PC-3 (cell line): ENCODE data around the gene GAGE10. TPM values are rescaled to one million over a fixed set of nuclear protein-coding genes. Genes with fewer than 3 reads are reported as not detected.

Experiments used
- ATAC-seq: fragments of 200-7000 bp; cut with Tn5 transposase; 2 replicates; pipeline ENCODE4 v1.9.1; 2020; ENCODE audit warnings: mild to moderate bottlenecking, moderate library complexity
- Bru-seq: library from RNA; stranded (reverse); fragments of 400-500 nt; gene quantifications from one replicate; lab custom pipeline; 2021; lab: Mats Ljungman, UMichigan
- BruChase-seq, 2 experiments: library from RNA; stranded (reverse); fragments of 400-500 nt; gene quantifications; one replicate each; lab custom pipeline; 2021; lab: Mats Ljungman, UMichigan
- BruUV-seq: library from RNA; stranded (reverse); fragments of 400-500 nt; replicated peaks from 2 replicates; lab custom pipeline; 2021; lab: Mats Ljungman, UMichigan
- CTCF ChIA-PET: fragments of 300-600 bp; sonication (Branson Sonifier 250); formaldehyde crosslinking; loops from one replicate; lab custom pipeline; 2022; ENCODE audit warnings: antibody characterized with exemption; lab: Charles Lee
- POLR2A ChIA-PET: fragments of 300-600 bp; sonication (Branson Sonifier 250); formaldehyde crosslinking; loops from one replicate; lab custom pipeline; 2022; ENCODE audit warnings: antibody characterized with exemption; ENCODE audit not compliant: unreplicated experiment; lab: Charles Lee
- DNase-seq: peaks from one replicate; pipeline ENCODE4 v3.0.0-alpha.2; 2015
- H2AFZ ChIP-seq: fragments of 300-600 bp; sonication (generic); 2 replicates; pipeline ENCODE4 v1.6.0; 2016; ENCODE audit warnings: antibody characterized with exemption, low read length
- H3F3A ChIP-seq: fragments of 300-600 bp; sonication (generic); one replicate; pipeline ENCODE4 v1.6.0; 2017; ENCODE audit warnings: antibody characterized with exemption, low read length, control low read depth, mild to moderate bottlenecking; ENCODE audit not compliant: unreplicated experiment
- H3K27ac ChIP-seq: fragments of 300-600 bp; sonication (generic); 2 replicates; pipeline ENCODE4 v1.5.1; 2016; ENCODE audit warnings: mild to moderate bottlenecking, low read length
- H3K27me3 ChIP-seq: fragments of 300-600 bp; sonication (generic); 2 replicates; pipeline ENCODE4 v1.6.1; 2016; ENCODE audit warnings: low read length, mixed read lengths
- H3K36me3 ChIP-seq: fragments of 300-600 bp; sonication (generic); 2 replicates; pipeline ENCODE4 v1.6.1; 2016; ENCODE audit warnings: low read depth, mixed run types, low read length, mixed read lengths
- H3K4me1 ChIP-seq: fragments of 300-600 bp; sonication (generic); 2 replicates; pipeline ENCODE4 v1.5.1; 2016; ENCODE audit warnings: low read length; ENCODE audit not compliant: insufficient read depth
- H3K4me2 ChIP-seq: fragments of 300-600 bp; sonication (generic); 2 replicates; pipeline ENCODE4 v1.6.0; 2016; ENCODE audit warnings: low read length
- H3K4me3 ChIP-seq: fragments of 300-600 bp; sonication (generic); 2 replicates; pipeline ENCODE4 v1.5.1; 2016; ENCODE audit warnings: mild to moderate bottlenecking, low read length, mixed read lengths
- H3K79me2 ChIP-seq: fragments of 300-600 bp; sonication (generic); 2 replicates; pipeline ENCODE4 v1.6.1; 2017; ENCODE audit warnings: low read length, mixed read lengths
- H3K9ac ChIP-seq: fragments of 300-600 bp; sonication (generic); 2 replicates; pipeline ENCODE4 v1.6.0; 2016; ENCODE audit warnings: mild to moderate bottlenecking, low read length
- H3K9me2 ChIP-seq: fragments of 300-600 bp; sonication (generic); replicated peaks from 2 replicates; pipeline ENCODE4 v1.6.1; 2016; ENCODE audit warnings: mixed run types, low read length, mixed read lengths
- H3K9me3 ChIP-seq: fragments of 300-600 bp; sonication (generic); 2 replicates; pipeline ENCODE4 v1.6.1; 2016; ENCODE audit warnings: low read length, mixed read lengths
- H4K20me1 ChIP-seq: fragments of 300-600 bp; sonication (generic); 2 replicates; pipeline ENCODE4 v1.6.1; 2016; ENCODE audit warnings: low read length, mixed read lengths
- CTCF ChIP-seq: fragments of 300-600 bp; sonication (generic); conservative IDR thresholded peaks from 2 replicates; pipeline ENCODE4 v1.5.1; 2017; ENCODE audit warnings: antibody characterized with exemption, low read depth, mild to moderate bottlenecking, low read length
- EZH2 ChIP-seq: fragments of 300-600 bp; sonication (generic); IDR thresholded peaks from one replicate; pipeline ENCODE4 v1.6.1; 2017; ENCODE audit warnings: antibody characterized with exemption, mild to moderate bottlenecking, low read length; ENCODE audit not compliant: unreplicated experiment
- EZH2phosphoT487 ChIP-seq: fragments of 300-600 bp; sonication (generic); IDR thresholded peaks from 2 replicates; pipeline ENCODE4 v1.6.1; 2018; ENCODE audit warnings: mild to moderate bottlenecking, antibody characterized with exemption, low read length, borderline replicate concordance
- intact Hi-C: fragments of 100-400 bp; cut with micrococcal nuclease; formaldehyde crosslinking; loops from 2 replicates; pipeline ENCODE4 v1.9.0; 2023
- long read RNA-seq: library from polyadenylated mRNA; unstranded; transcript quantifications from one replicate; pipeline ENCODE4 v2.0.0, GENCODE V29; 2021; ENCODE audit not compliant: unreplicated experiment
- total RNA-seq: library from RNA; depleted of rRNA; stranded (reverse); fragments of >200 nt; gene quantifications from 2 replicates; pipeline ENCODE4 v1.2.3, GENCODE V29; 2014; rRNA removed

Gene GAGE10
- total RNA-seq: not detected in 2 replicates
- percentile 32 among the genes with signal in this experiment for Bru-seq, nascent RNA
- BruChase-seq, experiment 1, labeled RNA remaining after a 6-hour chase: percentile 55 among the genes with signal in this experiment
- percentile 52 among the genes with signal in this experiment for BruChase-seq, experiment 2, labeled RNA remaining after a 2-hour chase
- long read RNA-seq, partial matches to known transcripts: 1 of 1 reads
- long read RNA-seq, other reads (novel, unspliced or antisense): 0 of 1 reads

- BruUV-seq: no TSS peak
- H2AFZ ChIP-seq: no peak within 1 kb of the TSS
- no peak for ATAC-seq
- no peaks in the 10 kb centered on the region for H3K79me2 ChIP-seq
- ChIA-PET POLR2A (no interaction called here), CTCF (no interaction called here)
- H3K9ac ChIP-seq: no peak within 1 kb of the TSS
- no peaks in the 10 kb centered on the region; the same call in 1 of the 2 replicates for H3K27me3 ChIP-seq
- H3K9me3 ChIP-seq: no peaks in the 10 kb centered on the region
- intact Hi-C loops: no loop called here
- no peaks in the 10 kb centered on the region for H3F3A ChIP-seq
- H3K4me3 ChIP-seq: no peak within 1 kb of the TSS
- TF ChIP-seq EZH2 (no peak), EZH2phosphoT487 (no peak), CTCF (no peak)
- no peaks in the 10 kb centered on the region for H3K9me2 ChIP-seq
- H3K27ac ChIP-seq: no peak within 1 kb of the TSS
- H3K4me1 ChIP-seq: no peaks in the 10 kb centered on the region
- H4K20me1 ChIP-seq: no peaks in the 10 kb centered on the region
- H3K4me2 ChIP-seq: no peak within 1 kb of the TSS
- H3K36me3 ChIP-seq: no peaks in the 10 kb centered on the region
- no peak for DNase-seq
Observed at GRCh38 chrX:49303346-49303745, at the start of gene GAGE10. TSS of gene GAGE10 (plus strand) at chrX:49303646. CDS start at chrX:49304860, 1,214 bp downstream.

- Histone ChIP-seq H3K4me2 (no peak overlapping the region), H3K36me3 (no peaks in the 10 kb centered on the region), H3K4me3 (no peak overlapping the region), H2AFZ (no peak overlapping the region), H4K20me1 (no peaks in the 10 kb centered on the region), H3F3A (no peaks in the 10 kb centered on the region), H3K9me3 (no peaks in the 10 kb centered on the region), H3K27me3 (no peaks in the 10 kb centered on the region), H3K79me2 (no peaks in the 10 kb centered on the region), H3K9me2 (no peaks in the 10 kb centered on the region), H3K4me1 (no peaks in the 10 kb centered on the region), H3K27ac (no peak overlapping the region), H3K9ac (no peak overlapping the region)
- CTCF ChIA-PET: no interaction called here
- no peak for ATAC-seq
- TF ChIP-seq EZH2 (no peak), CTCF (no peak), EZH2phosphoT487 (no peak)
- intact Hi-C loops: no loop called here
- BruUV-seq: no TSS peak
- POLR2A ChIA-PET: no interaction called here
- no peak for DNase-seq
Observed at GRCh38 chrX:49254639-49255038, 48.8 kb upstream of the GAGE10 start.
